SKM-1 treated with dmso at 0.1 percent for 144 hours (cell line): Measurements from ENCODE around the gene ADCY9.
A peak's percentile ranks its signal among the peaks of the same experiment; 100 is the strongest.
"Not testable (repeated sequence)": the region's sequence is repeated elsewhere in the genome, so short reads cannot be mapped to it uniquely, and the experiment has no call there.

Source experiments
- DNase-seq: peaks from one replicate; lab custom pipeline; 2025; ENCODE audit not compliant: unreplicated experiment; lab: John Stamatoyannopoulos, UW

The ADCY9 gene

GRCh38 chr16:4038448-4038847, 77.8 kb downstream of the ADCY9 start:
- no peak for DNase-seq

- not testable (repeated sequence) for DNase-seq
These were observed 79.3 kb downstream of the ADCY9 start for GRCh38 chr16:4036952-4037351.

- DNase-seq: no peak
These were observed 81.3 kb downstream of the ADCY9 start for GRCh38 chr16:4034963-4035362.

GRCh38 chr16:4033951-4034350, 82.3 kb downstream of the ADCY9 start:
- DNase-seq: no peak

- no peak for DNase-seq
These were observed 83.5 kb downstream of the ADCY9 start for GRCh38 chr16:4032768-4033167.

- no peak for DNase-seq
These were observed 88.1 kb downstream of the ADCY9 start for GRCh38 chr16:4028144-4028543.

- DNase-seq: no peak
These were observed 89.4 kb downstream of the ADCY9 start for GRCh38 chr16:4026854-4027253.

GRCh38 chr16:4025428-4025827, 90.8 kb downstream of the ADCY9 start:
- DNase-seq: no peak

- DNase-seq: no peak
These were observed 94.3 kb downstream of the ADCY9 start for GRCh38 chr16:4021916-4022315.

- no peak for DNase-seq
These were observed 95.0 kb downstream of the ADCY9 start for GRCh38 chr16:4021070-4021779.

GRCh38 chr16:4019371-4019791, 96.9 kb downstream of the ADCY9 start:
- no peak for DNase-seq

- no peak for DNase-seq
These were observed 97.9 kb downstream of the ADCY9 start for GRCh38 chr16:4018391-4018790.

- DNase-seq: no peak
These were observed 98.4 kb downstream of the ADCY9 start for GRCh38 chr16:4017807-4018206.

- DNase-seq: peak; percentile 83
These were observed 99.6 kb downstream of the ADCY9 start for GRCh38 chr16:4016658-4017057.

GRCh38 chr16:4016005-4016352, 100.3 kb downstream of the ADCY9 start:
- DNase-seq: no peak

- DNase-seq: no peak
These were observed 100.8 kb downstream of the ADCY9 start for GRCh38 chr16:4015275-4016004.

GRCh38 chr16:4011940-4012629, 104.2 kb downstream of the ADCY9 start:
- DNase-seq: no peak

- DNase-seq: peak; percentile 53
These were observed 104.9 kb downstream of the ADCY9 start for GRCh38 chr16:4011225-4011939.

- DNase-seq: no peak
These were observed 105.8 kb downstream of the ADCY9 start for GRCh38 chr16:4010225-4011158.

GRCh38 chr16:4009177-4009576, 107.1 kb downstream of the ADCY9 start:
- DNase-seq: no peak
